Breast epithelium (tissue), 4 donors: Measurements from ENCODE around the gene ABRAXAS1. TPM values are rescaled to one million over a fixed set of nuclear protein-coding genes. Genes with fewer than 3 reads are reported as not detected.

Experiments used
- DNase-seq, 2 donors: peaks; one replicate each; pipeline ENCODE4 v3.0.0-alpha.2; 2019; ENCODE audit warnings: low spot score in 2 of 2
- H3K27ac ChIP-seq, 2 donors: fragments of 200-600 bp; sonication (generic) in 1 of 2; one replicate each; pipeline ENCODE4 v1.5.1; 2016 to 2019; ENCODE audit warnings: mild to moderate bottlenecking in 1 of 2
- H3K27me3 ChIP-seq, 2 donors: fragments of 200-600 bp; sonication (generic) in 1 of 2; one replicate each; pipeline versions ENCODE4 v1.5.1 to v1.6.0; 2017 to 2019; ENCODE audit warnings: control low read depth in 1 of 2, mild to moderate bottlenecking in 1 of 2
- H3K36me3 ChIP-seq: fragments of 200-600 bp; one replicate; pipeline ENCODE4 v1.5.1; 2019
- H3K4me1 ChIP-seq, 2 donors: fragments of 200-600 bp; sonication (generic); one replicate each; pipeline ENCODE4 v1.5.1; 2016 to 2019; ENCODE audit warnings: control low read depth in 1 of 2
- H3K4me3 ChIP-seq, 3 donors: fragments of 200-600 bp; sonication (generic); 1 replicate in 2 of 3; 2 replicates in 1 of 3; pipeline ENCODE4 v1.5.1; 2016 to 2019; ENCODE audit warnings: mild to moderate bottlenecking in 3 of 3, moderate library complexity in 2 of 3
- H3K9me3 ChIP-seq, 2 donors: fragments of 200-600 bp; sonication (generic) in 1 of 2; one replicate each; pipeline ENCODE4 v1.5.1; 2016 to 2019; ENCODE audit warnings: control low read depth in 1 of 2
- CTCF ChIP-seq, 3 donors: fragments of 450-650 bp; IDR thresholded peaks; one replicate each; pipeline ENCODE4 v1.5.1; 2016 to 2017; ENCODE audit warnings: antibody characterized with exemption in 3 of 3, mild to moderate bottlenecking in 3 of 3, moderate library complexity in 3 of 3
- POLR2A ChIP-seq: fragments of 450-650 bp; IDR thresholded peaks from one replicate; pipeline ENCODE4 v1.6.1; 2016; ENCODE audit warnings: antibody characterized with exemption, mild to moderate bottlenecking, moderate library complexity
- POLR2AphosphoS5 ChIP-seq, 3 donors: sonication (generic); formaldehyde crosslinking; IDR thresholded peaks; one replicate each; pipeline ENCODE4 v1.6.1; 2017; ENCODE audit warnings: antibody characterized with exemption in 3 of 3
- intact Hi-C: fragments of 100-400 bp; cut with DNase I; formaldehyde crosslinking; loops from one replicate; pipeline ENCODE4 v1.15.1; 2023; ENCODE audit warnings: low total_unique reads
- total RNA-seq, 3 donors: library from RNA; depleted of rRNA; stranded (reverse); fragments of >200 nt; gene quantifications; one replicate each; pipeline ENCODE4 v1.1.0, GENCODE V29; 2016

Gene ABRAXAS1
- total RNA-seq, 3 donors from 2014 or later, result 13.8 to 17.4 (median 15.4) TPM

DNA sequence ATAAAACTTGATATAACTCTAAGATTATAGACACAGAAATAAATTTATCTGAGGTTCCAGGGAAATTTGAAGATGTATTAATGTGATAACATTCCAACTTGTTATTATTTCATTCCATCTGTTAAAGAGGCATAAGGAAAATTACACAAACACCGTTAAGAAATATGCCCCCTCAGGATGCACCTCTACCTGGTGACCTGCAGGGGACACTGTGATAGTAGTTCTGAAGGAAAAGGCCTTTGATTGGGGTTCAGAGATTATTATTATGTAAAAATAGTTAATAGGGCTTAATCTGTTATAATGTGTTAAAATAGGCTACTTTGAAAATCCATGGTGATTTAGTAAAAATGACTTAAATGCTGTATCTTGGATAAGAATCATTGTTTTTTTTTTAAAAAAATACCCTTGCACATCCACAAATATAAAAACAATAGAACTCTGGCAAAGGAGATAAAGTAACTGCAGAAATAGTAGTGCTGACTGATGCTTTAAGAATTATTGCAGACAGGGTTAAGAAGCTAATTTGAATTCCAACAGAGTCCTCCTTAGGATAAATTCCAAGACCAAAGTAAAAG, 6.1 kb upstream of the ABRAXAS1 start:
- no peak for DNase-seq
- TF ChIP-seq POLR2AphosphoS5 (IDR thresholded peaks at IDR 0.05) (no peak), CTCF (IDR thresholded peaks at IDR 0.05) (peak in 2 of 3 donors; percentile 32 to 44), POLR2A (no peak)
- no peaks in the 10 kb centered on the region for H3K9me3 ChIP-seq
- no peak overlapping the region for H3K27ac ChIP-seq
- H3K4me3 ChIP-seq, result no peak overlapping the region
- H3K27me3 ChIP-seq, result no peaks in the 10 kb centered on the region
- H3K4me1 ChIP-seq, result no peaks in the 10 kb centered on the region
- intact Hi-C loops, result loop anchor here (10.0 kb wide), 1 partner anchor 154 kb away; no protein-coding TSS in a partner anchor
- no peaks in the 10 kb centered on the region for H3K36me3 ChIP-seq

GRCh38 chr4:83489711-83490326, 4.9 kb upstream of the ABRAXAS1 start:
- no peaks in the 10 kb centered on the region for H3K27me3 ChIP-seq
- H3K27ac ChIP-seq, result no peak overlapping the region
- no peaks in the 10 kb centered on the region for H3K9me3 ChIP-seq
- DNase-seq, result no peak
- TF ChIP-seq CTCF (IDR thresholded peaks at IDR 0.05) (no peak), POLR2AphosphoS5 (IDR thresholded peaks at IDR 0.05) (no peak), POLR2A (no peak)
- H3K4me3 ChIP-seq, result no peak overlapping the region
- H3K36me3 ChIP-seq, result no peaks in the 10 kb centered on the region
- H3K4me1 ChIP-seq, result no peaks in the 10 kb centered on the region
- intact Hi-C loops, result loop anchor here (10.0 kb wide), 1 partner anchor 155 kb away; no protein-coding TSS in a partner anchor

- no peak for DNase-seq
- TF ChIP-seq POLR2AphosphoS5 (IDR thresholded peaks at IDR 0.05) (no peak), CTCF (IDR thresholded peaks at IDR 0.05) (no peak), POLR2A (no peak)
- H3K27me3 ChIP-seq, result no peaks in the 10 kb centered on the region
- no peak overlapping the region for H3K4me3 ChIP-seq
- intact Hi-C loops, result no loop called here
- no peaks in the 10 kb centered on the region for H3K9me3 ChIP-seq
- no peaks in the 10 kb centered on the region for H3K36me3 ChIP-seq
- H3K27ac ChIP-seq, result no peak overlapping the region
- H3K4me1 ChIP-seq, result no peaks in the 10 kb centered on the region
Observed at GRCh38 chr4:83486457-83487129, 1.7 kb upstream of the ABRAXAS1 start.

- TF ChIP-seq POLR2AphosphoS5 (IDR thresholded peaks at IDR 0.05) (no peak), POLR2A (no peak), CTCF (IDR thresholded peaks at IDR 0.05) (no peak)
- Histone ChIP-seq H3K27me3 (no peaks in the 10 kb centered on the region), H3K36me3 (no peaks in the 10 kb centered on the region), H3K9me3 (no peaks in the 10 kb centered on the region), H3K27ac (no peak overlapping the region), H3K4me1 (no peaks in the 10 kb centered on the region), H3K4me3 (no peak overlapping the region)
- intact Hi-C loops, result no loop called here
- DNase-seq, result no peak
Observed at GRCh38 chr4:83473966-83474365, 10.9 kb downstream of the ABRAXAS1 start.

DNA sequence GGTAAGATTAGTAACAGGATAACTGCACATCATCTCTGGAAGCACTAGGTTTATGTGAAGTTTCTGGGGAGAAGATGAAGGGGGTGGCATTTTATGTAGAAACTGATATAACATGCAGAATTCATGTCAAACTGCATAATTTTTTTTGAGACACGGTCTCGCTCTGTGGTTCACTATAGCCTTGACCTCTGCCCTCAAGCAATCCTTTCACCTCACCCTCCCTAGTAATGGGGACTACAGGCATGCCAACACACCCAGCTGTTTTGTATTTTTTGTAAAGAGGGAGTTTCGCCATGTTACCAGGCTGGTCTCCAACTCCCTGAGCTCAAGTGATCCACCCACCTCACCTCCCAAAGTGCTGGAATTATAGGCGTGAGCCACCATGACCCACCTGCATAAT, 11.5 kb downstream of the ABRAXAS1 start:
- H3K4me1 ChIP-seq, result no peaks in the 10 kb centered on the region
- no peaks in the 10 kb centered on the region for H3K27me3 ChIP-seq
- H3K4me3 ChIP-seq, result no peak overlapping the region
- H3K36me3 ChIP-seq, result no peaks in the 10 kb centered on the region
- no peak for TF ChIP-seq POLR2AphosphoS5 (IDR thresholded peaks at IDR 0.05)
- no peak for TF ChIP-seq CTCF (IDR thresholded peaks at IDR 0.05)
- TF ChIP-seq POLR2A, result no peak
- no peaks in the 10 kb centered on the region for H3K9me3 ChIP-seq
- intact Hi-C loops, result no loop called here
- DNase-seq, result no peak
- no peak overlapping the region for H3K27ac ChIP-seq
